Neural crest cell (in vitro differentiated cells): Measurements from ENCODE around the gene PLXND1. TPM values are rescaled to one million over a fixed set of nuclear protein-coding genes. Genes with fewer than 3 reads are reported as not detected.
A peak's percentile ranks its signal among the peaks of the same experiment; 100 is the strongest.

ENCODE experiments used
- DNase-seq: peaks from one replicate; pipeline ENCODE4 v3.0.0; 2021; ENCODE audit warnings: low read depth, mixed read lengths, low spot score
- H3K27ac Mint-ChIP-seq: one replicate; pipeline ENCODE4 v1.8.0; 2021; ENCODE audit warnings: mild to moderate bottlenecking, mixed read lengths; ENCODE audit not compliant: unreplicated experiment
- H3K27me3 Mint-ChIP-seq: 2 replicates; pipeline ENCODE4 v1.8.0; 2021; ENCODE audit warnings: low read depth, mild to moderate bottlenecking, mixed read lengths
- H3K36me3 Mint-ChIP-seq: 2 replicates; pipeline ENCODE4 v1.8.0; 2021; ENCODE audit warnings: low read depth, mild to moderate bottlenecking, mixed read lengths
- H3K4me1 Mint-ChIP-seq: 2 replicates; pipeline ENCODE4 v1.8.0; 2021; ENCODE audit warnings: mixed read lengths
- H3K4me3 Mint-ChIP-seq: one replicate; pipeline ENCODE4 v1.8.0; 2021; ENCODE audit warnings: mild to moderate bottlenecking, mixed read lengths
- H3K9me3 Mint-ChIP-seq: 2 replicates; pipeline ENCODE4 v1.8.0; 2021; ENCODE audit warnings: mixed read lengths
- total RNA-seq: library from RNA; stranded (reverse); gene quantifications from 2 replicates; pipeline ENCODE4 v1.2.1, GENCODE V29; 2021
- TF ChIP-seq, protein P1 (sequence below): fragments of 200-600 bp; sonication (generic); conservative IDR thresholded peaks from 2 replicates; pipeline ENCODE4 v1.5.0; 2021; ENCODE audit warnings: antibody characterized with exemption, mild to moderate bottlenecking

PLXND1 gene
- total RNA-seq, 1 donor from 2014 or later, result 39.4 TPM

DNA sequence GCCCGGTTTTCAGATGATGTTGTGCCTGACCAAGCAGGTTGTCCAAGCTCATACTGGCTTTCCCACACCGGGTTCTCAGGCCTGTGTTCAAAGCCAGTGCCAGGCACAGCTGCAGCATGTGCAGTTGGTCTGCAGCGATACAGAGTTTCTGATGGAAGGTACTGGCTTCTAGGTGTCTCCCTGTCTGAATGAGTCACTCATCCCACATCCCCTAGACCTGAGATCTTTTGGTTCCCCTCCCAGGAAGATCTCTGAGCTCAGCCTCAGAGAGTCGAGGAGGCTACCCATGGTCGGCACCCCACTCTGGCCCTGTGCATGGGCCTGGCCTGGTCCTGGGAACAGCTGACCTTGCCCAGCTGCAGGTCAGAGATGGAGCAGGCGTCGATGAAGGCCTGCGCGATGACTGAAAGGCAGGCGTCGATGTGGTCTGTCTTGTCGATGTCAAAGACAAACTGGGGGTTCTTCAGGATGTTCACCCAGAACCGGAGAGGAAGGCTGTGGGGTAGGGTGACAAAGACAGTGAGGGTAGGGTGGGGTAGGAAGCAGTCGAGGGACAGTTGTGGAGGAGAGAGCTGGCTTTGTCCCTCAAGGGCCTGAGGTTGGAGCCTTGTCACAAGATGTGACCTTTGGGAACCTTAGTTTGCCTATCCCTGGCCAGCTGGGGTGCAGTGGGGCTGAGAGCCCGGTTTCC lies 48.2 kb downstream of the PLXND1 start:
- TF ChIP-seq, protein P1, sequence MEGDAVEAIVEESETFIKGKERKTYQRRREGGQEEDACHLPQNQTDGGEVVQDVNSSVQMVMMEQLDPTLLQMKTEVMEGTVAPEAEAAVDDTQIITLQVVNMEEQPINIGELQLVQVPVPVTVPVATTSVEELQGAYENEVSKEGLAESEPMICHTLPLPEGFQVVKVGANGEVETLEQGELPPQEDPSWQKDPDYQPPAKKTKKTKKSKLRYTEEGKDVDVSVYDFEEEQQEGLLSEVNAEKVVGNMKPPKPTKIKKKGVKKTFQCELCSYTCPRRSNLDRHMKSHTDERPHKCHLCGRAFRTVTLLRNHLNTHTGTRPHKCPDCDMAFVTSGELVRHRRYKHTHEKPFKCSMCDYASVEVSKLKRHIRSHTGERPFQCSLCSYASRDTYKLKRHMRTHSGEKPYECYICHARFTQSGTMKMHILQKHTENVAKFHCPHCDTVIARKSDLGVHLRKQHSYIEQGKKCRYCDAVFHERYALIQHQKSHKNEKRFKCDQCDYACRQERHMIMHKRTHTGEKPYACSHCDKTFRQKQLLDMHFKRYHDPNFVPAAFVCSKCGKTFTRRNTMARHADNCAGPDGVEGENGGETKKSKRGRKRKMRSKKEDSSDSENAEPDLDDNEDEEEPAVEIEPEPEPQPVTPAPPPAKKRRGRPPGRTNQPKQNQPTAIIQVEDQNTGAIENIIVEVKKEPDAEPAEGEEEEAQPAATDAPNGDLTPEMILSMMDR, result no peak
- H3K4me1 Mint-ChIP-seq, result peaks cover 35% of the 10 kb centered on the region
- H3K4me3 Mint-ChIP-seq, result no peak overlapping the region
- H3K27me3 Mint-ChIP-seq, result no peaks in the 10 kb centered on the region
- H3K9me3 Mint-ChIP-seq, result no peaks in the 10 kb centered on the region
- H3K36me3 Mint-ChIP-seq, result no peaks in the 10 kb centered on the region
- H3K27ac Mint-ChIP-seq, result peak overlapping the region; percentile 84
- DNase-seq, result no peak

DNA sequence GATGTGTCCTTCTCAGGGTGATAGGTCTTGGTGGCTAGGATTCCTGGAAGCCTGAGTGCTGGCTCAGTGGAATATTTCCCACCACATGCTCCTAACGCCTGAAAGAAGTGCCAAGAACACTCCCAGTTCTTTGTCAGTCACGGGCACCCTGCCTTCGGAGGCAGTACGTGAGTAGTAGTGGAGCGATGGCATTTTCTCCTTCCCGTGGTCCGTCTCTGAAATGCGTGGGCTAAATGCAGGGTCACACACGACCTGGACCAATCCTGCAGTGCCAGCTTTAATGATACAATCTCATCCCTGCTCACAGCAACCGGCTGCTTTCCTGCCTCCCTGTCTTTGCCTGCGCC lies 49.0 kb downstream of the PLXND1 start:
- Mint-ChIP-seq H3K4me3 (no peak overlapping the region), H3K36me3 (no peaks in the 10 kb centered on the region), H3K4me1 (peaks cover 40% of the 10 kb centered on the region), H3K27me3 (no peaks in the 10 kb centered on the region), H3K27ac (no peak overlapping the region), H3K9me3 (no peaks in the 10 kb centered on the region)
- TF ChIP-seq, protein P1, result no peak
- no peak for DNase-seq

DNA sequence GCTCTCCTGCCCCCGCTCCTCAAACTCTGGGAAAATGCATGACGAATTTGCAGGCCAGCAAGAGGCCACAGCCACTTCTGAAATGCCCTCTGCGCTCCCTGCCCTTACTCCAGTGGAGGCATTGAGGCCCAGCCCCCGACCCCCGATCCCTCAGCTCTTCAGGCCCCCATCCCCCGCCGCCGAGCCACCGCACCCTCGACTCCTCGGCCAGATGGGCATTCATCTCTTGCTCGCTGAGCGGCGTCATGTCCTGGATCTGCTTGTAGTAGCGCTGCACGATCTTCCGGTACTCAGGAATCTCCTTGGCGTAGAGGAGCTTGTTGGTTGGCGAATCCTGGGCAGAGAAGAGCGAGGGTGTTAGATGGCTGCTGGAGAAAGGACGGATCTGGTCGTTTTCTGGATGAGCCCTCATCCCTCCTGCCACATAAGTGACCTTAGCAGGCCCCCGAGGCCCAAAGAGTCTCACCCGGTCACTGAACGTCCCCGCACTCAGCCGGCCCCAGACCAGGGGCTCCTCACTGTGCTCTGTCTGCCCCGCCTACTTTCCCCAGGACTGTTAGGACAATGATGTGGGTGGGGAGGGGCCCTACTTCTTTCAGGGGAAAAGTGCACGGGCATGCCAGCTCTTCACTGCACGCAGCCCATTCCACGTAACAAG lies 49.5 kb downstream of the PLXND1 start:
- H3K4me3 Mint-ChIP-seq, result no peak overlapping the region
- H3K36me3 Mint-ChIP-seq, result no peaks in the 10 kb centered on the region
- no peak for DNase-seq
- H3K27me3 Mint-ChIP-seq, result no peaks in the 10 kb centered on the region
- no peak overlapping the region for H3K27ac Mint-ChIP-seq
- H3K4me1 Mint-ChIP-seq, result peaks cover 44% of the 10 kb centered on the region
- TF ChIP-seq, protein P1, result no peak
- H3K9me3 Mint-ChIP-seq, result no peaks in the 10 kb centered on the region

DNA sequence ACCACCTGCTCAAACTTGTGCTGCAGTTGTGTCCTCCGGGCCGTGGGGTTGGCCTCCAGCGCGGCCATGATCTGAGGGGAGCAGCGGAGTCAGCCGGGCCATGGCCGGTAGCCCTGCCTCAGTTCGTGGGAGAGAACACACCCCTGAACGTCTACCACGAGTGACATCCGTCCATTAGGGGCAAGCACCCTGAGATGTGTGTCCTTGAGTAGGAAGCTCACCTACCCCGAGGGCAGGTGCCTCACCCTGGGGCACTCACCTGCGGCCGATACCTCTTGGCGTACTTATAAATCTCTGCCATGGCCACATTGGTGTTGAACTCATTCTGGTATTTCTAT lies 50.1 kb downstream of the PLXND1 start:
- Mint-ChIP-seq H3K9me3 (no peaks in the 10 kb centered on the region), H3K36me3 (no peaks in the 10 kb centered on the region), H3K4me1 (peaks cover 44% of the 10 kb centered on the region), H3K4me3 (no peak overlapping the region), H3K27ac (no peak overlapping the region), H3K27me3 (no peaks in the 10 kb centered on the region)
- TF ChIP-seq, protein P1, result no peak
- DNase-seq, result no peak

DNA sequence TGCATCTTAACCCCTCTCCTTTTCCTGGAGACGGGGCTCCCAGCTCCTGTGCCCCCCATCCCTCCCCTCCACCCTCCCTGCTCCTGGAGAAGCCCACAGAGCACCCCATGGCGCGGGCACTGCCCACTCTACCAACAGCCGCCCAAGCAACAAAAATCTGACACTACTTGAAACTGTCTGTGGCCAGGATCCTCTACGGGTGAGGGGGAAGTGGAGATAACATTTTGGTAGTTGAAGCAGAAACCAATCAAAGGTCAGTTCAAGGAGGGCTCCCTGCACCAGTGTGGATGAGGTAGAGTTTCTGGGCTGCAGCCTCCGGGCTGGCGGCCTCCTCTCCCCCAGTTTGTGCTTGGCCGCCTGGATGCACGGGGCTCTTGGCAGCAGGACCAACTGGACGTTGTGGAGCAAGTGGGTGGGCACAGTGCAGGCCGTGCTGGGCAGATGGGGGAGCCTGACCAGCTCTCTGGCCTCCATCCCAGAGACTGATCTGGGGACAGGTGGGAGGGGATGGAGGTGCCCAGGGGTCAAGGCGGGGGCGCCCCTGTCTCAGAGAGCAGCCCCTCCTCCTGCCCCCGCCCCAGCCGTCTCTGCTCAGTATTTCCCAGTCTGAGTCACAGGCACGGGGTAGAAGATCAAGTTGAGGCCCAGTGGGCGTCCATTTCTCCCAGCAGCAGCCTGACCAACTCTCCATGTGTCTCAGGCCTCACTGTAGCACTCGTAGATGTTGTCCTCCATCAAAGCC lies 50.7 kb downstream of the PLXND1 start:
- Mint-ChIP-seq H3K36me3 (no peaks in the 10 kb centered on the region), H3K4me1 (peaks cover 42% of the 10 kb centered on the region), H3K27ac (no peak overlapping the region), H3K9me3 (no peaks in the 10 kb centered on the region), H3K27me3 (no peaks in the 10 kb centered on the region), H3K4me3 (no peak overlapping the region)
- TF ChIP-seq, protein P1, result no peak
- no peak for DNase-seq
